C4-2B (cell line): ENCODE data around the gene PDE6G.

ENCODE experiments used
- H3K27ac ChIP-seq: fragments of 450-650 bp; 2 replicates; pipeline ENCODE4 v1.5.1; 2017
- ZFX ChIP-seq: fragments of 450-650 bp; IDR thresholded peaks from 2 replicates; pipeline ENCODE4 v1.6.1; 2017
- TF ChIP-seq, protein P1 (sequence below): fragments of 450-650 bp; conservative IDR thresholded peaks from 2 replicates; pipeline ENCODE4 v1.5.1; 2017; ENCODE audit warnings: mild to moderate bottlenecking

The PDE6G gene

DNA sequence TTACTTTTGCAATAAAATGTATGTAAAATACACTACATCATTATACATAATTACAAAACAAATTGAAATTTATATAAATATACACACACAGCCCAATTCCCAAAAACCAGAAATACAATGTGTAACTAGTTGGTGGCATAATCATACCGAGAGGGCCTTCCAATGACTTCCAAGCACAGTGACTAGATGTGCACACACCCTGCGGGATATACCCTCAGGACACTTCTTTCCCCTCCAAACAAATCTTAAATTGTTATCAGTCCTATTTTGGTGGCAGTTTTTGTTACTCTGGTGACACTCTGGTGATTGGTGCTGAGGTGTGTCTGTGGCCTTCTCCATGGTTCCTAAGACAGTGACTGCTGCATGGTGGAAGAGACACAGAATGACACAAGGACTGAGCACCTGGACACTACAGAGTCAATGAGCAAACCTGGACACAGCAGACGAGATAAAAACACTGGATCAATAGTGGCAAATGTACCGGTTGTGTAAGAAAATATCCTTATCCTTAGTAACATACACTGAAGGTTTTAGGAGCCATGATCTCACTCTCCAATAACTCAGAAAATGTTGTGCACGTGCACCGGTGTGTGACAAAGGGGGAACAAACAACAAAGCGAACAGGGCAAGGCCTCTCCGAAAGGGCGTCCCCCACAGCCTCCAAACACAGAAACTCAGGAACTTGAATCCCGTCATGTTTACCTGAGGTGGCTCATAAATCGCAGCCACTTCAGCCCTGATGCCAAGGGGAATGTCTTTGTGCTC lies 52.3 kb downstream of the PDE6G start:
- TF ChIP-seq, protein P1, sequence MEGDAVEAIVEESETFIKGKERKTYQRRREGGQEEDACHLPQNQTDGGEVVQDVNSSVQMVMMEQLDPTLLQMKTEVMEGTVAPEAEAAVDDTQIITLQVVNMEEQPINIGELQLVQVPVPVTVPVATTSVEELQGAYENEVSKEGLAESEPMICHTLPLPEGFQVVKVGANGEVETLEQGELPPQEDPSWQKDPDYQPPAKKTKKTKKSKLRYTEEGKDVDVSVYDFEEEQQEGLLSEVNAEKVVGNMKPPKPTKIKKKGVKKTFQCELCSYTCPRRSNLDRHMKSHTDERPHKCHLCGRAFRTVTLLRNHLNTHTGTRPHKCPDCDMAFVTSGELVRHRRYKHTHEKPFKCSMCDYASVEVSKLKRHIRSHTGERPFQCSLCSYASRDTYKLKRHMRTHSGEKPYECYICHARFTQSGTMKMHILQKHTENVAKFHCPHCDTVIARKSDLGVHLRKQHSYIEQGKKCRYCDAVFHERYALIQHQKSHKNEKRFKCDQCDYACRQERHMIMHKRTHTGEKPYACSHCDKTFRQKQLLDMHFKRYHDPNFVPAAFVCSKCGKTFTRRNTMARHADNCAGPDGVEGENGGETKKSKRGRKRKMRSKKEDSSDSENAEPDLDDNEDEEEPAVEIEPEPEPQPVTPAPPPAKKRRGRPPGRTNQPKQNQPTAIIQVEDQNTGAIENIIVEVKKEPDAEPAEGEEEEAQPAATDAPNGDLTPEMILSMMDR = no peak
- TF ChIP-seq ZFX = no peak
- no peak overlapping the region for H3K27ac ChIP-seq

DNA sequence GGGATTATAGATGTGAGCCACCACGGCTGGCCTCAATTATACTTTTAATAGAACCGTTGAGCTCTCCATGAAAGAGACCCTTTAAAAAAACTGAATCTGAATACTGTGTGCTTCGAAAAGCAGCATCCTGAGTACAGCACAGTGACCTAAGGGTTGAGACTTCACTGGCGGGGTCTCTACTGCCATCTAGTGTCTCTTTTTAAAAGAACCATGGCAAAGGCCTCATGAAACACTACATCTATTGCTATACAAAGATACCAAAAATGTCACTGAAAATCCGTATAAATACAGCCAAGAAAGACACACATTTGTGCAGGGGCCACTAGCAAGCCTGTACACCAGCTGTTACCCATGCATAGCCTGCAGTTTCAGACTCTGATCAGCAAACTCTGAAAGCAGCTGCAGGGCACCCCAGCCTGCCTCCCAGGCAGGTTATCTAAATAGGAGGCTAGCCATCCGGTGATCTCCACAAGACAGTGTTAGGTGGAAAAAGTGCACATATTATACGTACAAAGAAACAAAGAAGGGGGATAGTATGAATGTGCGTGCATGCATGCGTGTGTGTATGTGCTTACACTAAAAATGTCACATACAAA lies 54.7 kb downstream of the PDE6G start:
- no peak for TF ChIP-seq ZFX
- TF ChIP-seq, protein P1 = peak; percentile 95
- H3K27ac ChIP-seq = no peak overlapping the region
